GM19099 (cell line): Measurements from ENCODE around the gene GRAP.

Experiments
- POLR2A ChIP-seq: IDR thresholded peaks from 3 replicates; pipeline ENCODE4 v1.6.1; 2011; ENCODE audit warnings: low read depth; ENCODE audit not compliant: insufficient read length; ENCODE audit errors: extremely low read depth

Gene GRAP

GRCh38 chr17:18987862-18988545 lies 58.8 kb downstream of the GRAP start:
- no peak for TF ChIP-seq POLR2A

- no peak for TF ChIP-seq POLR2A
These were observed 59.5 kb downstream of the GRAP start for GRCh38 chr17:18987230-18987610.

GRCh38 chr17:18986541-18987229 lies 60.1 kb downstream of the GRAP start:
- TF ChIP-seq POLR2A: no peak

GRCh38 chr17:18985475-18985874 lies 61.3 kb downstream of the GRAP start:
- no peak for TF ChIP-seq POLR2A

- no peak for TF ChIP-seq POLR2A
These were observed 62.3 kb downstream of the GRAP start for GRCh38 chr17:18984273-18985114.

- TF ChIP-seq POLR2A: no peak
These were observed 64.9 kb downstream of the GRAP start for GRCh38 chr17:18981642-18982424.

GRCh38 chr17:18981335-18981641 lies 65.5 kb downstream of the GRAP start:
- no peak for TF ChIP-seq POLR2A

GRCh38 chr17:18980682-18981334 lies 65.9 kb downstream of the GRAP start:
- TF ChIP-seq POLR2A: no peak

GRCh38 chr17:18978655-18979054 lies 68.1 kb downstream of the GRAP start:
- no peak for TF ChIP-seq POLR2A

- no peak for TF ChIP-seq POLR2A
These were observed 68.7 kb downstream of the GRAP start for GRCh38 chr17:18978050-18978449.

- no peak for TF ChIP-seq POLR2A
These were observed 69.1 kb downstream of the GRAP start for GRCh38 chr17:18977646-18978045.

- TF ChIP-seq POLR2A: no peak
These were observed 69.7 kb downstream of the GRAP start for GRCh38 chr17:18977021-18977420.

- no peak for TF ChIP-seq POLR2A
These were observed 70.6 kb downstream of the GRAP start for GRCh38 chr17:18976201-18976600.

- TF ChIP-seq POLR2A: no peak
These were observed 71.2 kb downstream of the GRAP start for GRCh38 chr17:18975597-18975996.

GRCh38 chr17:18974407-18975149 lies 72.2 kb downstream of the GRAP start:
- no peak for TF ChIP-seq POLR2A

- no peak for TF ChIP-seq POLR2A
These were observed 75.0 kb downstream of the GRAP start for GRCh38 chr17:18971801-18972200.
